Muscle layer of colon (tissue), 2 donors: ENCODE results near the gene PDE8B.

Source experiments
- H3K27ac ChIP-seq: one replicate; pipeline ENCODE4 v1.7.0; 2013; ENCODE audit warnings: low read depth, mild to moderate bottlenecking, low read length, moderate library complexity
- H3K27me3 ChIP-seq, 2 donors: one replicate each; pipeline ENCODE4 v1.7.0; 2013; ENCODE audit warnings: low read length in 2 of 2, mild to moderate bottlenecking in 2 of 2; ENCODE audit not compliant: insufficient read depth in 2 of 2, control insufficient read depth in 1 of 2
- H3K36me3 ChIP-seq: one replicate; pipeline ENCODE4 v1.7.0; 2013; ENCODE audit warnings: mild to moderate bottlenecking, low read length; ENCODE audit not compliant: insufficient read depth
- H3K4me1 ChIP-seq: one replicate; pipeline ENCODE4 v1.7.0; 2013; ENCODE audit warnings: mild to moderate bottlenecking, low read length; ENCODE audit not compliant: insufficient read depth
- H3K4me3 ChIP-seq, 2 donors: one replicate each; pipeline ENCODE4 v1.7.0; 2013; ENCODE audit warnings: low read length in 2 of 2, low read depth in 1 of 2, mild to moderate bottlenecking in 1 of 2, moderate library complexity in 1 of 2
- H3K9ac ChIP-seq: one replicate; pipeline ENCODE4 v1.7.0; 2013; ENCODE audit warnings: low read length
- H3K9me3 ChIP-seq: one replicate; pipeline ENCODE4 v1.7.0; 2013; ENCODE audit warnings: mild to moderate bottlenecking, low read length
- donor health status: abdominal sarcoma.
- donor health status: Adenocarcinoma of cecum.

The PDE8B gene

GRCh38 chr5:77239126-77239741 is 28.8 kb downstream of the PDE8B start:
- Histone ChIP-seq H3K9ac (no peak overlapping the region), H3K9me3 (no peaks in the 10 kb centered on the region), H3K27ac (no peak overlapping the region), H3K4me3 (no peak overlapping the region), H3K4me1 (no peaks in the 10 kb centered on the region), H3K27me3 (no peaks in the 10 kb centered on the region), H3K36me3 (no peaks in the 10 kb centered on the region)

GRCh38 chr5:77241444-77241843 is 31.0 kb downstream of the PDE8B start:
- no peaks in the 10 kb centered on the region for H3K27me3 ChIP-seq
- H3K27ac ChIP-seq: no peak overlapping the region
- no peaks in the 10 kb centered on the region for H3K4me1 ChIP-seq
- H3K9me3 ChIP-seq: no peaks in the 10 kb centered on the region
- H3K9ac ChIP-seq: no peak overlapping the region
- H3K36me3 ChIP-seq: no peaks in the 10 kb centered on the region
- no peak overlapping the region for H3K4me3 ChIP-seq

- H3K27ac ChIP-seq: no peak overlapping the region
- H3K27me3 ChIP-seq: no peaks in the 10 kb centered on the region
- H3K4me1 ChIP-seq: no peaks in the 10 kb centered on the region
- H3K36me3 ChIP-seq: no peaks in the 10 kb centered on the region
- H3K4me3 ChIP-seq: no peak overlapping the region
- H3K9ac ChIP-seq: no peak overlapping the region
- no peaks in the 10 kb centered on the region for H3K9me3 ChIP-seq
Measured at GRCh38 chr5:77249475-77249874, 39.0 kb downstream of the PDE8B start.

- no peak overlapping the region for H3K27ac ChIP-seq
- H3K36me3 ChIP-seq: no peaks in the 10 kb centered on the region
- no peaks in the 10 kb centered on the region for H3K9me3 ChIP-seq
Measured at GRCh38 chr5:77250021-77250420, 39.5 kb downstream of the PDE8B start.

GRCh38 chr5:77251921-77252320 is 41.4 kb downstream of the PDE8B start:
- H3K27me3 ChIP-seq: no peaks in the 10 kb centered on the region
- H3K27ac ChIP-seq: no peak overlapping the region
- H3K4me1 ChIP-seq: no peaks in the 10 kb centered on the region

More at GRCh38 chr5:77250021-77250420, 39.5 kb downstream of the PDE8B start:
- no peaks in the 10 kb centered on the region for H3K4me1 ChIP-seq
- no peak overlapping the region for H3K9ac ChIP-seq
- H3K27me3 ChIP-seq: no peaks in the 10 kb centered on the region
- no peak overlapping the region for H3K4me3 ChIP-seq

GRCh38 chr5:77255617-77256016 is 45.1 kb downstream of the PDE8B start:
- Histone ChIP-seq H3K27me3 (no peaks in the 10 kb centered on the region), H3K9ac (no peak overlapping the region), H3K4me3 (no peak overlapping the region), H3K4me1 (no peaks in the 10 kb centered on the region), H3K36me3 (no peaks in the 10 kb centered on the region), H3K9me3 (no peaks in the 10 kb centered on the region), H3K27ac (no peak overlapping the region)

More at GRCh38 chr5:77251921-77252320, 41.4 kb downstream of the PDE8B start:
- Histone ChIP-seq H3K36me3 (no peaks in the 10 kb centered on the region), H3K9ac (no peak overlapping the region), H3K9me3 (no peaks in the 10 kb centered on the region), H3K4me3 (no peak overlapping the region)

- H3K36me3 ChIP-seq: no peaks in the 10 kb centered on the region
- H3K4me1 ChIP-seq: no peaks in the 10 kb centered on the region
- no peak overlapping the region for H3K4me3 ChIP-seq
- H3K27ac ChIP-seq: no peak overlapping the region
- no peaks in the 10 kb centered on the region for H3K27me3 ChIP-seq
- no peaks in the 10 kb centered on the region for H3K9me3 ChIP-seq
- H3K9ac ChIP-seq: no peak overlapping the region
Measured at GRCh38 chr5:77256406-77256805, 45.9 kb downstream of the PDE8B start.

GRCh38 chr5:77258652-77259051 is 48.2 kb downstream of the PDE8B start:
- H3K4me3 ChIP-seq: no peak overlapping the region
- no peaks in the 10 kb centered on the region for H3K27me3 ChIP-seq
- H3K9me3 ChIP-seq: no peaks in the 10 kb centered on the region
- H3K4me1 ChIP-seq: peaks cover 7% of the 10 kb centered on the region
- no peak overlapping the region for H3K9ac ChIP-seq
- H3K27ac ChIP-seq: no peak overlapping the region
- H3K36me3 ChIP-seq: no peaks in the 10 kb centered on the region

- no peak overlapping the region for H3K27ac ChIP-seq
- H3K36me3 ChIP-seq: no peaks in the 10 kb centered on the region
- H3K9me3 ChIP-seq: no peaks in the 10 kb centered on the region
- no peak overlapping the region for H3K9ac ChIP-seq
- peaks cover 7% of the 10 kb centered on the region for H3K4me1 ChIP-seq
- H3K27me3 ChIP-seq: no peaks in the 10 kb centered on the region
- no peak overlapping the region for H3K4me3 ChIP-seq
Measured at GRCh38 chr5:77259476-77259875, 49.0 kb downstream of the PDE8B start.

GRCh38 chr5:77262697-77263096 is 52.2 kb downstream of the PDE8B start:
- H3K9me3 ChIP-seq: no peaks in the 10 kb centered on the region
- H3K9ac ChIP-seq: no peak overlapping the region
- H3K4me3 ChIP-seq: no peak overlapping the region
- no peak overlapping the region for H3K27ac ChIP-seq
- peaks cover 7% of the 10 kb centered on the region for H3K4me1 ChIP-seq
- H3K27me3 ChIP-seq: no peaks in the 10 kb centered on the region
- no peaks in the 10 kb centered on the region for H3K36me3 ChIP-seq

- no peak overlapping the region for H3K27ac ChIP-seq
- no peak overlapping the region for H3K9ac ChIP-seq
- H3K4me3 ChIP-seq: no peak overlapping the region
- H3K36me3 ChIP-seq: no peaks in the 10 kb centered on the region
- H3K4me1 ChIP-seq: peaks cover 7% of the 10 kb centered on the region
- no peaks in the 10 kb centered on the region for H3K27me3 ChIP-seq
- no peaks in the 10 kb centered on the region for H3K9me3 ChIP-seq
Measured at GRCh38 chr5:77266291-77266690, 55.8 kb downstream of the PDE8B start.

GRCh38 chr5:77267496-77267895 is 57.0 kb downstream of the PDE8B start:
- H3K9me3 ChIP-seq: no peaks in the 10 kb centered on the region
- H3K4me1 ChIP-seq: peaks cover 2% of the 10 kb centered on the region
- H3K4me3 ChIP-seq: no peak overlapping the region
- no peaks in the 10 kb centered on the region for H3K36me3 ChIP-seq
- H3K27ac ChIP-seq: no peak overlapping the region
- H3K27me3 ChIP-seq: no peaks in the 10 kb centered on the region
- H3K9ac ChIP-seq: no peak overlapping the region
